Measurements from ENCODE around the gene FOXA3.
A peak's percentile ranks its signal among the peaks of the same experiment; 100 is the strongest.

FOXA3 gene

DNA sequence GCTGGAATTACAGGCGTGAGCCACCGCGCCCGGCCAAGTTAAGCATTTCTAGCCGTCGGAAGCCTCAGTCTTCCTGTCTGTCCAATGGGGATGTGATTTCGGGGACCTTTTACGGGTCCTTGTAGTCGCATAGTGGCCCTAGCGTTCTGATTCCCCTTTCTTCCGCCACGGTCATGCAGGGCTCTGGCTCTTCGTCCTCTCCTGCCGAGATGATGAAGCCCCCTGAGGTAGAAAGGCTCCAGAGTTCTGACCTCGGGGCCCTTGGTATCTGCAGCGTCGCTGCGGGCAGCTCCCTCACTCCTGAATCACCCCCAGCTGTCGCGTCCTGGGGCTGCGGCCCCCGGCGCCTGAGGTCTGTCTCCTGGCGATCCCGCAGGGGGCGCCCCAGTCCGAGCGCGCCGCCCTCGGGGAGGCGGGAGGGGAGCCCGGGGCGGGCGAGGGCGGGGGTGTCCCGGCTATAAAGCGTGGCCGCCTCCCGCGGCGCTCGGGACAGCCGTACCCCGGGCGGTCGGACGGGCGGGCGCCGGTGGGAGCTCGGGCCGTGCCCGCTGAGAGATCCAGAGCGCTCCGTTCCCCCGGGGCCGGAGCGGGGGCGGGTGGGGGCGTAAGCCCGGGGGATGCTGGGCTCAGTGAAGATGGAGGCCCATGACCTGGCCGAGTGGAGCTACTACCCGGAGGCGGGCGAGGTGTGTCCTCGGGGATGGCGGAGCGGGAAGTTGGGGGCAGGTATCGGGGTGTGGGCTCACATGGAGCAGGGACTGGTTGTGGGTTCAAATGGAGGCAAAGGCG lies at the start of gene FOXA3:
FOXA3 (plus strand) TSS at position 487 of the 789 bp plus-strand sequence; CDS start at position 618, 131 bp downstream.
- ChIA-PET CTCF (interaction anchor here (0.6 to 6.6 kb wide), 17 partner anchors 9 to 237 kb away, joined by 3 to 91 read pairs (median 4); partner anchors contain the start of genes IRF2BP1, MYPOP and SIX5), POLR2A (interaction anchor here (0.6 to 3.7 kb wide), 20 partner anchors 11 to 737 kb away, joined by 3 to 39 read pairs (median 4); partner anchors contain the start of genes CALM3, CCDC61, CCDC8 and IRF2BP1)
- H3K4me1 ChIP-seq (ENCODE audit: control insufficient read depth, insufficient read depth, low read length): peaks cover 10% of the 10 kb centered on the region
- H3K27ac ChIP-seq (ENCODE audit: extremely low read depth, low read depth, low read length): no peak within 1 kb of the TSS
- peak within 1 kb of the TSS; percentile 29 for H3K4me3 ChIP-seq (ENCODE audit: low read depth, low read length)
- H3K36me3 ChIP-seq (ENCODE audit: control insufficient read depth in 2 of 2, insufficient read depth in 1 of 2, low read length in 2 of 2): peaks cover 12 to 28% of the 10 kb centered on the region in 2 experiments
- no peaks in the 10 kb centered on the region for H3K9me3 ChIP-seq (ENCODE audit: control insufficient read depth, insufficient read depth, low read depth, low read length)
- TF ChIP-seq BCL11B (tag by site-specific recombination; IDR thresholded peaks at IDR 0.05; ENCODE audit: low read depth) (0 out of 2 replicates have a peak, but pooled peaks have one; percentile 23), ZNF707 (tag by site-specific recombination; IDR thresholded peaks at IDR 0.05) (no peak), ZNF423 (tag by site-specific recombination; IDR thresholded peaks at IDR 0.05) (no peak), GLI4 (tag by site-specific recombination; IDR thresholded peaks at IDR 0.05) (0 out of 2 replicates have a peak, but pooled peaks have one; percentile 8), ZNF623 (tag by site-specific recombination; IDR thresholded peaks at IDR 0.05) (peak; percentile 25; the same call in 1 of the 2 replicates), RBAK (tag by site-specific recombination; IDR thresholded peaks at IDR 0.05) (no peak), ZNF16 (tag by site-specific recombination; IDR thresholded peaks at IDR 0.05; ENCODE audit: low read depth) (0 out of 2 replicates have a peak, but pooled peaks have one; percentile 43), ZNF777 (tag by site-specific recombination; IDR thresholded peaks at IDR 0.05; ENCODE audit: borderline replicate concordance) (no peak; the same call in 1 of the 2 replicates), ZNF184 (tag by site-specific recombination; IDR thresholded peaks at IDR 0.05) (no peak), ZNF335 (tag by site-specific recombination; conservative IDR thresholded peaks at IDR 0.05) (peak; percentile 74), ZNF175 (tag by site-specific recombination; IDR thresholded peaks at IDR 0.05) (no peak), ZNF24 (tag by site-specific recombination; IDR thresholded peaks at IDR 0.05) (peak; percentile 70; the same call in 1 of the 2 replicates), ZIC2 (tag by site-specific recombination; IDR thresholded peaks at IDR 0.05) (peak; percentile 89), KLF10 (tag by site-specific recombination; IDR thresholded peaks at IDR 0.05) (no peak; the same call in 1 of the 2 replicates), ZFHX2 (tag by site-specific recombination; conservative IDR thresholded peaks at IDR 0.05) (peak; percentile 81), EGR2 (tag by site-specific recombination; IDR thresholded peaks at IDR 0.05; ENCODE audit: low read depth) (peak; percentile 32; the same call in 1 of the 2 replicates), YY2 (tag by site-specific recombination; IDR thresholded peaks at IDR 0.05) (0 out of 2 replicates have a peak, but pooled peaks have one; percentile 23)
- TF ChIP-seq, protein P1, sequence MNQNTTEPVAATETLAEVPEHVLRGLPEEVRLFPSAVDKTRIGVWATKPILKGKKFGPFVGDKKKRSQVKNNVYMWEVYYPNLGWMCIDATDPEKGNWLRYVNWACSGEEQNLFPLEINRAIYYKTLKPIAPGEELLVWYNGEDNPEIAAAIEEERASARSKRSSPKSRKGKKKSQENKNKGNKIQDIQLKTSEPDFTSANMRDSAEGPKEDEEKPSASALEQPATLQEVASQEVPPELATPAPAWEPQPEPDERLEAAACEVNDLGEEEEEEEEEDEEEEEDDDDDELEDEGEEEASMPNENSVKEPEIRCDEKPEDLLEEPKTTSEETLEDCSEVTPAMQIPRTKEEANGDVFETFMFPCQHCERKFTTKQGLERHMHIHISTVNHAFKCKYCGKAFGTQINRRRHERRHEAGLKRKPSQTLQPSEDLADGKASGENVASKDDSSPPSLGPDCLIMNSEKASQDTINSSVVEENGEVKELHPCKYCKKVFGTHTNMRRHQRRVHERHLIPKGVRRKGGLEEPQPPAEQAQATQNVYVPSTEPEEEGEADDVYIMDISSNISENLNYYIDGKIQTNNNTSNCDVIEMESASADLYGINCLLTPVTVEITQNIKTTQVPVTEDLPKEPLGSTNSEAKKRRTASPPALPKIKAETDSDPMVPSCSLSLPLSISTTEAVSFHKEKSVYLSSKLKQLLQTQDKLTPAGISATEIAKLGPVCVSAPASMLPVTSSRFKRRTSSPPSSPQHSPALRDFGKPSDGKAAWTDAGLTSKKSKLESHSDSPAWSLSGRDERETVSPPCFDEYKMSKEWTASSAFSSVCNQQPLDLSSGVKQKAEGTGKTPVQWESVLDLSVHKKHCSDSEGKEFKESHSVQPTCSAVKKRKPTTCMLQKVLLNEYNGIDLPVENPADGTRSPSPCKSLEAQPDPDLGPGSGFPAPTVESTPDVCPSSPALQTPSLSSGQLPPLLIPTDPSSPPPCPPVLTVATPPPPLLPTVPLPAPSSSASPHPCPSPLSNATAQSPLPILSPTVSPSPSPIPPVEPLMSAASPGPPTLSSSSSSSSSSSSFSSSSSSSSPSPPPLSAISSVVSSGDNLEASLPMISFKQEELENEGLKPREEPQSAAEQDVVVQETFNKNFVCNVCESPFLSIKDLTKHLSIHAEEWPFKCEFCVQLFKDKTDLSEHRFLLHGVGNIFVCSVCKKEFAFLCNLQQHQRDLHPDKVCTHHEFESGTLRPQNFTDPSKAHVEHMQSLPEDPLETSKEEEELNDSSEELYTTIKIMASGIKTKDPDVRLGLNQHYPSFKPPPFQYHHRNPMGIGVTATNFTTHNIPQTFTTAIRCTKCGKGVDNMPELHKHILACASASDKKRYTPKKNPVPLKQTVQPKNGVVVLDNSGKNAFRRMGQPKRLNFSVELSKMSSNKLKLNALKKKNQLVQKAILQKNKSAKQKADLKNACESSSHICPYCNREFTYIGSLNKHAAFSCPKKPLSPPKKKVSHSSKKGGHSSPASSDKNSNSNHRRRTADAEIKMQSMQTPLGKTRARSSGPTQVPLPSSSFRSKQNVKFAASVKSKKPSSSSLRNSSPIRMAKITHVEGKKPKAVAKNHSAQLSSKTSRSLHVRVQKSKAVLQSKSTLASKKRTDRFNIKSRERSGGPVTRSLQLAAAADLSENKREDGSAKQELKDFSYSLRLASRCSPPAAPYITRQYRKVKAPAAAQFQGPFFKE (tag by site-specific recombination; IDR thresholded peaks at IDR 0.05; ENCODE audit: borderline replicate concordance): no peak
- TF ChIP-seq, protein P2, sequence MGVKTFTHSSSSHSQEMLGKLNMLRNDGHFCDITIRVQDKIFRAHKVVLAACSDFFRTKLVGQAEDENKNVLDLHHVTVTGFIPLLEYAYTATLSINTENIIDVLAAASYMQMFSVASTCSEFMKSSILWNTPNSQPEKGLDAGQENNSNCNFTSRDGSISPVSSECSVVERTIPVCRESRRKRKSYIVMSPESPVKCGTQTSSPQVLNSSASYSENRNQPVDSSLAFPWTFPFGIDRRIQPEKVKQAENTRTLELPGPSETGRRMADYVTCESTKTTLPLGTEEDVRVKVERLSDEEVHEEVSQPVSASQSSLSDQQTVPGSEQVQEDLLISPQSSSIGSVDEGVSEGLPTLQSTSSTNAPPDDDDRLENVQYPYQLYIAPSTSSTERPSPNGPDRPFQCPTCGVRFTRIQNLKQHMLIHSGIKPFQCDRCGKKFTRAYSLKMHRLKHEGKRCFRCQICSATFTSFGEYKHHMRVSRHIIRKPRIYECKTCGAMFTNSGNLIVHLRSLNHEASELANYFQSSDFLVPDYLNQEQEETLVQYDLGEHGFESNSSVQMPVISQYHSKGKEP (tag by site-specific recombination; IDR thresholded peaks at IDR 0.05): peak; percentile 22; the same call in 1 of the 2 replicates
- TF ChIP-seq, protein P3, sequence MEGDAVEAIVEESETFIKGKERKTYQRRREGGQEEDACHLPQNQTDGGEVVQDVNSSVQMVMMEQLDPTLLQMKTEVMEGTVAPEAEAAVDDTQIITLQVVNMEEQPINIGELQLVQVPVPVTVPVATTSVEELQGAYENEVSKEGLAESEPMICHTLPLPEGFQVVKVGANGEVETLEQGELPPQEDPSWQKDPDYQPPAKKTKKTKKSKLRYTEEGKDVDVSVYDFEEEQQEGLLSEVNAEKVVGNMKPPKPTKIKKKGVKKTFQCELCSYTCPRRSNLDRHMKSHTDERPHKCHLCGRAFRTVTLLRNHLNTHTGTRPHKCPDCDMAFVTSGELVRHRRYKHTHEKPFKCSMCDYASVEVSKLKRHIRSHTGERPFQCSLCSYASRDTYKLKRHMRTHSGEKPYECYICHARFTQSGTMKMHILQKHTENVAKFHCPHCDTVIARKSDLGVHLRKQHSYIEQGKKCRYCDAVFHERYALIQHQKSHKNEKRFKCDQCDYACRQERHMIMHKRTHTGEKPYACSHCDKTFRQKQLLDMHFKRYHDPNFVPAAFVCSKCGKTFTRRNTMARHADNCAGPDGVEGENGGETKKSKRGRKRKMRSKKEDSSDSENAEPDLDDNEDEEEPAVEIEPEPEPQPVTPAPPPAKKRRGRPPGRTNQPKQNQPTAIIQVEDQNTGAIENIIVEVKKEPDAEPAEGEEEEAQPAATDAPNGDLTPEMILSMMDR (tag by site-specific recombination; IDR thresholded peaks at IDR 0.05): peak; percentile 31; the same call in 1 of the 2 replicates
- TF ChIP-seq, protein P4, sequence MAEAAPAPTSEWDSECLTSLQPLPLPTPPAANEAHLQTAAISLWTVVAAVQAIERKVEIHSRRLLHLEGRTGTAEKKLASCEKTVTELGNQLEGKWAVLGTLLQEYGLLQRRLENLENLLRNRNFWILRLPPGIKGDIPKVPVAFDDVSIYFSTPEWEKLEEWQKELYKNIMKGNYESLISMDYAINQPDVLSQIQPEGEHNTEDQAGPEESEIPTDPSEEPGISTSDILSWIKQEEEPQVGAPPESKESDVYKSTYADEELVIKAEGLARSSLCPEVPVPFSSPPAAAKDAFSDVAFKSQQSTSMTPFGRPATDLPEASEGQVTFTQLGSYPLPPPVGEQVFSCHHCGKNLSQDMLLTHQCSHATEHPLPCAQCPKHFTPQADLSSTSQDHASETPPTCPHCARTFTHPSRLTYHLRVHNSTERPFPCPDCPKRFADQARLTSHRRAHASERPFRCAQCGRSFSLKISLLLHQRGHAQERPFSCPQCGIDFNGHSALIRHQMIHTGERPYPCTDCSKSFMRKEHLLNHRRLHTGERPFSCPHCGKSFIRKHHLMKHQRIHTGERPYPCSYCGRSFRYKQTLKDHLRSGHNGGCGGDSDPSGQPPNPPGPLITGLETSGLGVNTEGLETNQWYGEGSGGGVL (tag by site-specific recombination; IDR thresholded peaks at IDR 0.05): 0 out of 2 replicates have a peak, but pooled peaks have one; percentile 19
- TF ChIP-seq, protein P5, sequence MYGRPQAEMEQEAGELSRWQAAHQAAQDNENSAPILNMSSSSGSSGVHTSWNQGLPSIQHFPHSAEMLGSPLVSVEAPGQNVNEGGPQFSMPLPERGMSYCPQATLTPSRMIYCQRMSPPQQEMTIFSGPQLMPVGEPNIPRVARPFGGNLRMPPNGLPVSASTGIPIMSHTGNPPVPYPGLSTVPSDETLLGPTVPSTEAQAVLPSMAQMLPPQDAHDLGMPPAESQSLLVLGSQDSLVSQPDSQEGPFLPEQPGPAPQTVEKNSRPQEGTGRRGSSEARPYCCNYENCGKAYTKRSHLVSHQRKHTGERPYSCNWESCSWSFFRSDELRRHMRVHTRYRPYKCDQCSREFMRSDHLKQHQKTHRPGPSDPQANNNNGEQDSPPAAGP (tag by site-specific recombination; IDR thresholded peaks at IDR 0.05): no peak

Measured in HEK293 (cell line).